MM.1S (cell line): ENCODE data around the gene SYPL1.

Experiments used
- DNase-seq: peaks from one replicate; pipeline ENCODE4 v3.0.0-alpha.2; 2015
- H2AFZ ChIP-seq: fragments of 300-600 bp; sonication (generic); 2 replicates; pipeline ENCODE4 v1.6.0; 2016; ENCODE audit warnings: antibody characterized with exemption, low read length
- H3F3A ChIP-seq: fragments of 300-600 bp; sonication (generic); 2 replicates; pipeline ENCODE4 v1.6.1; 2016; ENCODE audit warnings: mild to moderate bottlenecking, antibody characterized with exemption, low read length, moderate library complexity, mixed read lengths; ENCODE audit not compliant: insufficient read depth
- H3K27ac ChIP-seq: fragments of 300-600 bp; sonication (generic); 2 replicates; pipeline ENCODE4 v1.5.1; 2016; ENCODE audit warnings: mild to moderate bottlenecking, low read length
- H3K27me3 ChIP-seq: fragments of 300-600 bp; sonication (generic); replicated peaks from 2 replicates; pipeline ENCODE4 v1.6.0; 2016; ENCODE audit warnings: low read length; ENCODE audit not compliant: insufficient read depth
- H3K36me3 ChIP-seq: fragments of 300-600 bp; sonication (generic); replicated peaks from 2 replicates; pipeline ENCODE4 v1.6.1; 2016; ENCODE audit warnings: mild to moderate bottlenecking, low read length, mixed read lengths; ENCODE audit not compliant: insufficient read depth
- H3K4me1 ChIP-seq: fragments of 300-600 bp; sonication (generic); 2 replicates; pipeline ENCODE4 v1.6.1; 2016; ENCODE audit warnings: low read length, mixed read lengths
- H3K4me2 ChIP-seq: fragments of 300-600 bp; sonication (generic); 2 replicates; pipeline ENCODE4 v1.6.0; 2016; ENCODE audit warnings: low read depth, low read length
- H3K4me3 ChIP-seq: fragments of 300-600 bp; sonication (generic); 2 replicates; pipeline ENCODE4 v1.5.1; 2016; ENCODE audit warnings: low read length, mixed read lengths
- H3K79me2 ChIP-seq: fragments of 300-600 bp; sonication (generic); 2 replicates; pipeline ENCODE4 v1.6.1; 2016; ENCODE audit warnings: mixed run types, low read length, mixed read lengths
- H3K9ac ChIP-seq: fragments of 300-600 bp; sonication (generic); 2 replicates; pipeline ENCODE4 v1.6.1; 2016; ENCODE audit warnings: low read length, mixed read lengths
- H3K9me2 ChIP-seq: fragments of 300-600 bp; sonication (generic); replicated peaks from 2 replicates; pipeline ENCODE4 v1.6.1; 2016; ENCODE audit warnings: mild to moderate bottlenecking, low read length, mixed read lengths; ENCODE audit not compliant: insufficient read depth
- H3K9me3 ChIP-seq: fragments of 300-600 bp; sonication (generic); replicated peaks from 2 replicates; pipeline ENCODE4 v1.6.1; 2016; ENCODE audit warnings: mild to moderate bottlenecking, low read length, mixed read lengths; ENCODE audit not compliant: insufficient read depth
- H4K20me1 ChIP-seq: fragments of 300-600 bp; sonication (generic); 2 replicates; pipeline ENCODE4 v1.6.1; 2016; ENCODE audit warnings: mild to moderate bottlenecking, low read length, moderate library complexity, mixed read lengths; ENCODE audit not compliant: insufficient read depth
- CTCF ChIP-seq: fragments of 300-600 bp; sonication (generic); IDR thresholded peaks from 2 replicates; pipeline ENCODE4 v1.5.1; 2016; ENCODE audit warnings: antibody characterized with exemption, low read length, mixed read lengths
- EZH2 ChIP-seq: fragments of 300-600 bp; sonication (generic); optimal IDR thresholded peaks from 2 replicates; pipeline ENCODE3; 2017; ENCODE audit warnings: low read depth, mild to moderate bottlenecking, antibody characterized with exemption, low read length, mixed read lengths
- EZH2phosphoT487 ChIP-seq: fragments of 300-600 bp; sonication (generic); IDR thresholded peaks from 2 replicates; pipeline ENCODE4 v1.6.1; 2018; ENCODE audit warnings: antibody characterized with exemption, low read length

SYPL1 gene

GRCh38 chr7:106104721-106105260, 7.3 kb downstream of the SYPL1 start:
- Histone ChIP-seq H3K27me3 (no peaks in the 10 kb centered on the region), H4K20me1 (peaks cover 4% of the 10 kb centered on the region; the same call in 1 of the 2 replicates), H3K36me3 (no peaks in the 10 kb centered on the region), H3K4me1 (peaks cover 9% of the 10 kb centered on the region), H3F3A (no peaks in the 10 kb centered on the region), H3K9me2 (no peaks in the 10 kb centered on the region), H3K27ac (no peak overlapping the region), H3K79me2 (peaks cover 87% of the 10 kb centered on the region), H3K4me2 (no peak overlapping the region), H3K9ac (no peak overlapping the region), H3K9me3 (no peaks in the 10 kb centered on the region), H3K4me3 (no peak overlapping the region), H2AFZ (no peak overlapping the region)
- DNase-seq: no peak
- TF ChIP-seq CTCF (no peak), EZH2phosphoT487 (no peak)

- Histone ChIP-seq H2AFZ (no peak overlapping the region), H3K27me3 (no peaks in the 10 kb centered on the region), H3K27ac (no peak overlapping the region), H3K9me3 (no peaks in the 10 kb centered on the region), H3K4me1 (peaks cover 21% of the 10 kb centered on the region), H3K9ac (no peak overlapping the region), H3K4me2 (no peak overlapping the region), H3K36me3 (peaks cover 4% of the 10 kb centered on the region; the same call in 1 of the 2 replicates), H3F3A (peaks cover 7% of the 10 kb centered on the region), H3K79me2 (peaks cover 83% of the 10 kb centered on the region), H3K4me3 (no peak overlapping the region), H4K20me1 (peaks cover 4% of the 10 kb centered on the region; the same call in 1 of the 2 replicates), H3K9me2 (no peaks in the 10 kb centered on the region)
- DNase-seq: no peak
- TF ChIP-seq EZH2: no peak
- no peak for TF ChIP-seq CTCF
- no peak for TF ChIP-seq EZH2phosphoT487
Measured at GRCh38 chr7:106102387-106102966, 9.6 kb downstream of the SYPL1 start.

- TF ChIP-seq EZH2: no peak
- no peak for TF ChIP-seq CTCF
- TF ChIP-seq EZH2phosphoT487: no peak
- no peak for DNase-seq
- H3K9me2 ChIP-seq: no peaks in the 10 kb centered on the region
- H2AFZ ChIP-seq: no peak overlapping the region
- peaks cover 4% of the 10 kb centered on the region; the same call in 1 of the 2 replicates for H3K36me3 ChIP-seq
- H3K4me1 ChIP-seq: peaks cover 21% of the 10 kb centered on the region
- no peak overlapping the region for H3K4me3 ChIP-seq
- H3K9ac ChIP-seq: no peak overlapping the region
- peaks cover 7% of the 10 kb centered on the region for H3F3A ChIP-seq
- no peaks in the 10 kb centered on the region for H3K9me3 ChIP-seq
- no peaks in the 10 kb centered on the region for H3K27me3 ChIP-seq
- peaks cover 76% of the 10 kb centered on the region for H3K79me2 ChIP-seq
- no peak overlapping the region for H3K4me2 ChIP-seq
- no peak overlapping the region for H3K27ac ChIP-seq
- peaks cover 4% of the 10 kb centered on the region; the same call in 1 of the 2 replicates for H4K20me1 ChIP-seq
Measured at GRCh38 chr7:106101726-106102125, 10.4 kb downstream of the SYPL1 start.
